NB4 (cell line): Measurements from ENCODE around the gene PRSS53.

Experiments used
- CTCF ChIP-seq: IDR thresholded peaks from one replicate; pipeline ENCODE4 v1.5.1; 2012; ENCODE audit warnings: low read depth, low read length
- MAX ChIP-seq: IDR thresholded peaks from 2 replicates; pipeline ENCODE4 v1.6.1; 2011; ENCODE audit warnings: low read depth, low read length
- POLR2A ChIP-seq: IDR thresholded peaks from 2 replicates; pipeline ENCODE4 v1.6.1; 2011; ENCODE audit warnings: mild to moderate bottlenecking; ENCODE audit not compliant: insufficient read length; ENCODE audit errors: extremely low read depth

GRCh38 chr16:31117384-31118222, 28.9 kb upstream of the PRSS53 start, which contains the start of gene KAT8:
- TF ChIP-seq POLR2A (peak; percentile 83), CTCF (no peak), MAX (peak; percentile 58)
